Measurements from ENCODE around the gene NTN3. TPM values are rescaled to one million over a fixed set of nuclear protein-coding genes. Genes with fewer than 3 reads are reported as not detected.

The NTN3 gene
- total RNA-seq, 1 donor from 2014 or later: 17.9 TPM

DNA sequence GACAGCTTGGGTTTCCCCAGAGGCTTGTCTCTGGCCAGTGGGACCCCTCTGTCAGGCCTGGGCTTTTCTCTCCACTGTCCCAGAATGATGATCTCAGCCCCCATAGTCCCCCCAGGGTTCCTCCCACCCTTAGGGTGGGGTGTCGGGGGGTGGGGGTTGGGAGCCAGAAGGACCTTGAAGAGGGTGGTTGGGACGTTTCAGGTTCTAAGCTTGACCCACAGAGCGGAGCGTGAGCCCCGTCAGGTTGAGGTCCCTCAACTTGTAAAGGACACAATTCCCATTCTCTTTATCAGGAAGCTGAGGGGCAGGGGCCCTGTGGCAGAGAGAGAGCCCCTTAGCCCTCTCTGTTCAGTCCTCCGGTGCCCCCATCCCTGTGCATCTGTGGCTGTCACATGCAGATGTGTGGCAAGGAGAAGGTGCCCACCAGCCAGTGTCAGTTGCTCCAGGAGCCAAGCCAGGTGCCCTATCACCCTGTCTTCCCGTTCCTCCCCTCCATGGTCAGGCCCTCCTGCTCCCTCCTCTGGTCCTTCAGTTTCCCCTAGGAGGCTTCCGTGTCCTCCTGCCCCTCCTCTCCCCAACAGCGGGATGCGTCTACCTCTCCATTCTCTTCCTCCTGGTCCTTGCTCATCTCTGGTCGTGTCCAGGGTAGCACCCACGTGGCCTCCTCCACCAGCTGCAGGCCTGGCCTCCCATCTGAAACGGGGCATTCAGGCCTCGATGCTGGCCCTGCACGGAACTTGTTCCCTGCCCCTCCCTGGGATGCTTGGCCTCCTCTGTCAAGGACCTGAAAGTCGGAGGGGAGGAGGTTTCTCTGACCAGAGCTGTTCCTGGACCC is 1.5 kb upstream of the NTN3 start:
- Mint-ChIP-seq H3K36me3 (no peaks in the 10 kb centered on the region), H3K27me3 (ENCODE audit: low read depth) (no peaks in the 10 kb centered on the region), H3K4me3 (peak overlapping the region; percentile 34), H3K9me3 (no peaks in the 10 kb centered on the region), H3K4me1 (peaks cover 27% of the 10 kb centered on the region), H3K27ac (no peak overlapping the region)
- TF ChIP-seq, protein P1, sequence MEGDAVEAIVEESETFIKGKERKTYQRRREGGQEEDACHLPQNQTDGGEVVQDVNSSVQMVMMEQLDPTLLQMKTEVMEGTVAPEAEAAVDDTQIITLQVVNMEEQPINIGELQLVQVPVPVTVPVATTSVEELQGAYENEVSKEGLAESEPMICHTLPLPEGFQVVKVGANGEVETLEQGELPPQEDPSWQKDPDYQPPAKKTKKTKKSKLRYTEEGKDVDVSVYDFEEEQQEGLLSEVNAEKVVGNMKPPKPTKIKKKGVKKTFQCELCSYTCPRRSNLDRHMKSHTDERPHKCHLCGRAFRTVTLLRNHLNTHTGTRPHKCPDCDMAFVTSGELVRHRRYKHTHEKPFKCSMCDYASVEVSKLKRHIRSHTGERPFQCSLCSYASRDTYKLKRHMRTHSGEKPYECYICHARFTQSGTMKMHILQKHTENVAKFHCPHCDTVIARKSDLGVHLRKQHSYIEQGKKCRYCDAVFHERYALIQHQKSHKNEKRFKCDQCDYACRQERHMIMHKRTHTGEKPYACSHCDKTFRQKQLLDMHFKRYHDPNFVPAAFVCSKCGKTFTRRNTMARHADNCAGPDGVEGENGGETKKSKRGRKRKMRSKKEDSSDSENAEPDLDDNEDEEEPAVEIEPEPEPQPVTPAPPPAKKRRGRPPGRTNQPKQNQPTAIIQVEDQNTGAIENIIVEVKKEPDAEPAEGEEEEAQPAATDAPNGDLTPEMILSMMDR (IDR thresholded peaks at IDR 0.05; ENCODE audit: unreplicated experiment): no peak
- no peak for DNase-seq (ENCODE audit: low spot score in 2 of 2, unreplicated experiment in 2 of 2)

DNA sequence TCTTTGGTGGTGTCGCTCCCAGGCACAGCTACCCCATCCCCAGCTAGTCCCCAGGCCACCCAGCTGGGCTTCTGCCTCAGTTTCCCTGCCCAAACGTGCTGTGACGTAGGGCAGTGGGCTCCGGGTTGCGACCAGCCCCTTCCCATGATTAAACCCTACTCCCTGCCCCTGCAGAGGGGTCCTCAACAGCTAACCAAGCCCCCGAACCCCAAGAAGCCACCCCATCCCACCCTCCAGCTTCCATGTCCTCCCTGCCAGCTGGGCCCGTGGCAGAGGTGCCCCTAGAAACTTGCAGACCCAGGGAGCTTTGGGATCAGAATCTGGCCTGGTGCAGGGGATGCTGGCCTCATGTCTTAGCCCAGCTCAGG is 879 bp upstream of the NTN3 start:
- Mint-ChIP-seq H3K36me3 (no peaks in the 10 kb centered on the region), H3K9me3 (no peaks in the 10 kb centered on the region), H3K4me3 (peak overlapping the region; percentile 34), H3K27ac (peak overlapping the region; percentile 25), H3K4me1 (peaks cover 27% of the 10 kb centered on the region), H3K27me3 (ENCODE audit: low read depth) (no peaks in the 10 kb centered on the region)
- TF ChIP-seq, protein P1 (IDR thresholded peaks at IDR 0.05; ENCODE audit: unreplicated experiment): no peak
- DNase-seq (ENCODE audit: low spot score in 2 of 2, unreplicated experiment in 2 of 2): no peak

DNA sequence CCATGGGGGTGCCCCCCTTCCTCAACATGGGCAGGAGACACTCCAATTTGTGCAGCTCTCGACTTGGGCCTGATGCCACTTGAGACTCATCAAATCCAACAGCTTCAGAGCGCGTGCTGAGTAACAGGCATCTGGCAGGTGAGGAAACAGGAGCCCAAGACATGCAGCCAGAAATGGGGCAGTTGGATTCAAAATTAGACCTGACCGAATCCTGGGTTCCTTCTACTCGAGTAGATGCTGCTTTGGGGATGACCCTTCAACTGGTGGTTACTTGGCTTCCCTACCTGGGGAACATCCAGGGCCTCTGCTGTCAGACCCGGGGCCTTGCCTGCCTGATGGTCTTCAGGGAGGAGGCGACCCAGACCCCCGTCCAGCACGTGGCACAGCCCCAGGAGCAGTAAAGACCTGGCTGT is 488 bp upstream of the NTN3 start:
- Mint-ChIP-seq H3K4me1 (peaks cover 27% of the 10 kb centered on the region), H3K36me3 (no peaks in the 10 kb centered on the region), H3K9me3 (no peaks in the 10 kb centered on the region), H3K4me3 (peak overlapping the region; percentile 34), H3K27ac (peak overlapping the region; percentile 25), H3K27me3 (ENCODE audit: low read depth) (no peaks in the 10 kb centered on the region)
- TF ChIP-seq, protein P1 (IDR thresholded peaks at IDR 0.05; ENCODE audit: unreplicated experiment): no peak
- DNase-seq (ENCODE audit: low spot score in 2 of 2, unreplicated experiment in 2 of 2): no peak

DNA sequence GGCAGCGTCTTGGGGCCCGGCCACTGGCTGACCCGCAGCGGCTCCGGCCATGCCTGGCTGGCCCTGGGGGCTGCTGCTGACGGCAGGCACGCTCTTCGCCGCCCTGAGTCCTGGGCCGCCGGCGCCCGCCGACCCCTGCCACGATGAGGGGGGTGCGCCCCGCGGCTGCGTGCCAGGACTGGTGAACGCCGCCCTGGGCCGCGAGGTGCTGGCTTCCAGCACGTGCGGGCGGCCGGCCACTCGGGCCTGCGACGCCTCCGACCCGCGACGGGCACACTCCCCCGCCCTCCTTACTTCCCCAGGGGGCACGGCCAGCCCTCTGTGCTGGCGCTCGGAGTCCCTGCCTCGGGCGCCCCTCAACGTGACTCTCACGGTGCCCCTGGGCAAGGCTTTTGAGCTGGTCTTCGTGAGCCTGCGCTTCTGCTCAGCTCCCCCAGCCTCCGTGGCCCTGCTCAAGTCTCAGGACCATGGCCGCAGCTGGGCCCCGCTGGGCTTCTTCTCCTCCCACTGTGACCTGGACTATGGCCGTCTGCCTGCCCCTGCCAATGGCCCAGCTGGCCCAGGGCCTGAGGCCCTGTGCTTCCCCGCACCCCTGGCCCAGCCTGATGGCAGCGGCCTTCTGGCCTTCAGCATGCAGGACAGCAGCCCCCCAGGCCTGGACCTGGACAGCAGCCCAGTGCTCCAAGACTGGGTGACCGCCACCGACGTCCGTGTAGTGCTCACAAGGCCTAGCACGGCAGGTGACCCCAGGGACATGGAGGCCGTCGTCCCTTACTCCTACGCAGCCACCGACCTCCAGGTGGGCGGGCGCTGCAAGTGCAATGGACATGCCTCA is 773 bp downstream of the NTN3 start:
- peaks cover 32% of the 10 kb centered on the region for H3K4me1 Mint-ChIP-seq
- TF ChIP-seq, protein P1 (IDR thresholded peaks at IDR 0.05; ENCODE audit: unreplicated experiment): no peak
- no peaks in the 10 kb centered on the region for H3K36me3 Mint-ChIP-seq
- H3K9me3 Mint-ChIP-seq: no peaks in the 10 kb centered on the region
- no peak overlapping the region for H3K27ac Mint-ChIP-seq
- no peaks in the 10 kb centered on the region for H3K27me3 Mint-ChIP-seq (ENCODE audit: low read depth)
- H3K4me3 Mint-ChIP-seq: peak overlapping the region; percentile 49
- peak in 1 of 2 experiments; percentile 15 for DNase-seq (ENCODE audit: low spot score in 2 of 2, unreplicated experiment in 2 of 2)

DNA sequence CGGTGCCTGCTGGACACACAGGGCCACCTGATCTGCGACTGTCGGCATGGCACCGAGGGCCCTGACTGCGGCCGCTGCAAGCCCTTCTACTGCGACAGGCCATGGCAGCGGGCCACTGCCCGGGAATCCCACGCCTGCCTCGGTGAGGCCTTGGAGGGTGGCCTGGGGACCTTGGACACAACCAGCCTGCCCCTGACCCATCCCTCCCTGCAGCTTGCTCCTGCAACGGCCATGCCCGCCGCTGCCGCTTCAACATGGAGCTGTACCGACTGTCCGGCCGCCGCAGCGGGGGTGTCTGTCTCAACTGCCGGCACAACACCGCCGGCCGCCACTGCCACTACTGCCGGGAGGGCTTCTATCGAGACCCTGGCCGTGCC is 1.4 kb downstream of the NTN3 start:
- no peak overlapping the region for H3K27ac Mint-ChIP-seq
- no peak for DNase-seq (ENCODE audit: low spot score in 2 of 2, unreplicated experiment in 2 of 2)
- no peaks in the 10 kb centered on the region for H3K36me3 Mint-ChIP-seq
- TF ChIP-seq, protein P1 (IDR thresholded peaks at IDR 0.05; ENCODE audit: unreplicated experiment): no peak
- H3K27me3 Mint-ChIP-seq (ENCODE audit: low read depth): peaks cover under 1% of the 10 kb centered on the region
- H3K4me3 Mint-ChIP-seq: peak overlapping the region; percentile 67
- H3K4me1 Mint-ChIP-seq: peaks cover 33% of the 10 kb centered on the region
- H3K9me3 Mint-ChIP-seq: no peaks in the 10 kb centered on the region
